HG02840 (cell line): ENCODE measurements around the gene IRF7.
"Not testable (repeated sequence)": the region's sequence is repeated elsewhere in the genome, so short reads cannot be mapped to it uniquely, and the experiment has no call there.

Experiments used
- ATAC-seq: cut with Tn5 transposase; IDR thresholded peaks from one replicate; pipeline ENCODE4 v1.9.1; 2021; ENCODE audit warnings: mild to moderate bottlenecking, moderate library complexity, moderate number of reproducible peaks; ENCODE audit not compliant: unreplicated experiment, low FRiP score

IRF7 gene

DNA sequence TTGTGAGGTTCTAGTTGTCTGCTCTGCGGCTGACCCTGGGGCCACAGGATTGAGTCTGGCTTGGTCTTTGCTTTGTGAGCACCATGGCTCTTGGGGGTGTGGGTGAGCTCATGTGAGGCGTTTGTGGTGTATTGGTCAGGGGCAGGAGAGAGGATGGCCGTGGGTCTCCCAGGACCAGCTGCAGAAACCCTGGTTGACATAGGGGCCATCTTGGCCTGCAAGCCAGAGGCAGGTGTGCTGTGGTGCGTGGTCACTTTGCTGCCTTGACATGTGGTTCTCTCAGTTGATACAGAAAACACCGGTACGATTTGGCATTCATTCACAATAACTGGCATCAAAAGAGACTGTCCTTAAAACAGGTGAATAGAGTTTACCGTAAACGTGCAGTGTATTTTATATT lies 28.2 kb downstream of the IRF7 start:
- ATAC-seq, result no peak

DNA sequence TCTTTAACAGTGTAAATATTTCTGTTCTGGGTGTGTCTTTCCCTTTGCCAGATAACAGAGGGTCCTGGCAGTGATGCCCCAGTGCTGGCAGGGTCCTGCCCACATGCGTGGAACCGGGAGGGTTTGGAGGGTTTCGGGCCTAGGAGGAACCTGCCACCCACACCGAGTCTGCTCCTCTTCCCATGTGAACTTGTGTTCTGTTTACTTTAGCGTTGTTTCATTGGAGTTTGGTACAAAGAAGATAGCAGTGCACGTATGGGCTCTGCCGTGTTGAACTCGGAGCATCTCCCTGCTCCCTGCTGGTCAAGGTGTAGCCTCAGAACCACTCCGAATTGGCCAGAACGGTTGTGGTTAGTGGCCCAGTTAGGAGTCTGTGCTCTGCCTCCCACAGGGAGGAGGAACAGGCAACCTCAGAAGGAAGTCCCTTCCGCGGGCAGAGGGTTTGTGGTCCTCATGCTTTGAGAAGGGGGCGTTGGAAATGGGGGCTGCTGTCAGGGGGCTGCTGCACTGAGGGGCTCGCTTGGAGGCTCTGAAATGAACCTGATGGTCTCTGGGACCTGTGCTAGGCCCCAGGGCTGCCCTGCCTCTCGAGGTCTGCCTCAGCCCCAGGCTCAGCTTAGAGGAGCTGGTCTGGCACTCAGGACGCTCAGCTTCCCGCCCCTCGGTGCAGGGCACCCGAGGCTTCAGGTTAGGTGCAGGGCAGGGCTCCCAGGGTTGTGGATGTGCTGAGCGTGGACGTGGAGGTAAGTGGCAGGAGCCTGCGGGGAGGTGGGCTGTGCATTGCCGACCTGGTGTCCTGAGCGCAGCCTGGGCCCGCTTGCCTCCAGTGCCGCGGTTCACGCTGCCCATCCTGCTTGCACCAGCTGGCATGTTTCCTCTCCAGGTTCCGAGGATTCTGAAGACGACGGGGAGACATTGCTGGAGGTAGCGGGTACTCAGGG lies 29.1 kb downstream of the IRF7 start:
- ATAC-seq, result no peak

DNA sequence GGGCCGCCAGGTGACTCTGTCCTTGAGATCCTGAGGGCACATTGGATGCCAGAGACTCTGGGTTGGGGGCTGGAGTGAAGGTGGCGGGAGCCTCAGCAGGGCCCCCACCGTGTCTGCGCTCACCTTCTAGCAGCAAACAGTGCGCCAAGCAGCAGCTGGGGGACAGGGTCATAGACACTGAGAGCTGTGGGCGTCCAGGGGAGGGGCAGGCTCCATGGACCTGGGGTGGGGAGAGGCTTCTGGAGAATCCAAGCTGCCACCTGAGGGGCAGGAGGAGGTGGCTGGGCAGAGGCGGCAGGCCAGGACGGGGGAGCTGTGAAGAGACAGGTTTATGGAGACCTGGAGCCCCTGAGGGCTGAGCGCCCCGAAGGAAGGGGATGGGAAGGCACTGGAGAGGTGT lies 31.5 kb downstream of the IRF7 start:
- no peak for ATAC-seq

DNA sequence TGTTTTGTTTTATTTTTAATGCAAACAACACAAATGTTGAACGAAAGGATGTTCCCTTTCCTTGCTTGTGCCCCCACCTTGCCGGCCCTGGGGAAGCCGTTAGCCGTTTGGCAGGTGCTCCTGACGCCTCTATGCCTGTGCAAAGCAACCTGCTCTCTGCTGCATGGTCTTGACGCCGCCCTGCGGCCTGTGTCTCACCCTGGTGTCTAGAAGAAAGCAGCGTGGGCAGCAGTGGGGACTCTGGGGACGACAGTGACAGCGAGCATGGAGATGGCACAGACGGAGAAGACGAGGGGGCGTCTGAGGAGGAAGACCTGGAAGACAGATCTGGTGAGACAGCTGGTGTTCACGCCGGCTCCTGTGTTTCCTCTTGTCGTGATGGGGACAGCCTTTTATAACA lies 34.0 kb downstream of the IRF7 start:
- ATAC-seq, result no peak

DNA sequence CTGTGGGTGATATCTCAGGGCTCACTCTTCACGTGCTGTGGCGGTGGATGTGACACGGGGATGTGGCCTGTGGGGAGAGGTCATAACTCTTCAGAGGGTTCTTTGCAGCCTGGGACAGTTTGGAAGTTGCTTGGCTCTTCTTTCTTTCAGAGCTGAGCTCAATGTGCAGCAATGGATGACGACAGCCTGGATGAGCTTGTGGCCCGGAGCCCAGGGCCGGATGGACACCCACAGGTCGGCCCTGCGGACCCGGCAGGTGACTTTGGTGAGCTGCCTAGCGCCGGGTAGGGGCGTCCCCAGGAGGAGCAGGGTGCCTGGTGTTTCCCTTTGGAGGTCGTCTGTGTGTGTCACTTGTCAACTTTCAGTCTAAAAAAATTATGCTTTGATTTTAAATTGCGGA lies 34.4 kb downstream of the IRF7 start:
- ATAC-seq, result no peak

DNA sequence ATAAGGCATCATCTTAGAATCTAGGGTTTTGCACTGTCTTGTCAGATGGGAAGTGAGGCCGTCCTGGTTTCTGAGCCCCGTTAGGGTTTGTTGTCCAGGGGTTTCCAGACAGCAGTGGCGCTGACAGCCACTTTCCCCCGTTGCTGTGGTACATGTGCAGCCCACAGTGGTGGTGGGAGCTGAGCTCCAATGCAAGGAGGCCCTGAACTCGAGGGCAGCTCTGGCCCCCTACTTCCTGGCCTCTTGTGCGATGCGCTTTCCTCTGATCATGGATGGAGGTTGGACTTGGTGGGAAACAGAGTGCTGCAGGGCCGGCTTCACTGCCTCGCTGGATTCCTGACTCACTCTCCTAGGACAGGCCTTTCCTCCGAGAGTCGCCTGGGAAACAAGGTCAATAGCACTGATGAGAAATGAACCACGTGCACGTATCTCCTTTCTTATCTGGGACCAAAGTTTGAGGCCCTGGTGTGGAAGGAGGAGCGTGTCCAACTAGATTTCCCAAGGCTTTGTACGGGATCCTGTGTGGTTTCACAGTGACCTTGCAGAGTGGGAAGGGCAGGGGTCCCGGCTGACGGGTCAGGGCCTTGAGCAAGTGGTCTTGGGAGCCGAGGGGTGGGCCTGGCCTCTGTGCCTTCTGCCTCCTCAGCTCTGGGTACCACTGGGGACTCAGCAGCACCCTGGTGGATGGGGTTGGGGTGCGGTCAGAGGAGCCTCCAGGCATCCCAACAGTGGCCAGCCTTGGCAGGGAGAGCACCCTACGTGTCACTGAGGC lies 35.7 kb downstream of the IRF7 start:
- ATAC-seq, result no peak

DNA sequence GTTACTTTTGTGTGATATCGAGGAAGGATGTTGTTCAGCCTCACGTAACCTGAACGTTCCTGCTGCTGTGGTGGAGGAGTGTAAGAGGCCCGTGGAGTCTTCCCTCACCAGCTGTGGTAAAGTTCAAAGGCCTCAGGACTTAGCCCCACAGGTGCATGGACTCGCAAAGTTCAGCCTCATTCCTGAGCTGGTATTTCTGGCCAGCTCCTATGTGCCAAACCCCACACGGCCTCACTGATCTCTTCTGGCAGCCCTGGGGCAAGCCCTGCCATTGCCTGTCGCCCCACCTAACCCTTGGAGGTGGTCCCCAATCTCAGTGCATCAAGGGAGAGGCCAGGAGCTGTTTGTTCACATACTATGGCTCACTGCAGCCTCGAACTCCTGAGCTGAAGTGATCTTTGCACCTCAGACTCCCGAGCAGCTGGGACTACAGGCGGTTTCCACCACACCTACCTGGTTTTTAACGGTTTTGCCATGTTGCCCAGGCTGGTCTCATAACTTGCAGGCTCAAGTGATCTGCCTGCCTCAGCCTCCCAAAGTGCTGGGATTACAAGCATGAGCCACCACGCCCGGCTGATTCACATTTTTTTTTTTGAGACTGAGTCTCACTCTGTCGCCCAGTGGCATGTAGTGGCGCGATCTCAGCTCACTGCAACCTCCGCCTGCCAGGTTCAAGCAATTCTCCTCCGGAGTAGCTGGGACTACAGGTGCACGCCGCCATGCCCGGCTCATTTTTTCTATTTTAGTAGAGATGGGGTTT lies 37.3 kb downstream of the IRF7 start:
- no peak for ATAC-seq

DNA sequence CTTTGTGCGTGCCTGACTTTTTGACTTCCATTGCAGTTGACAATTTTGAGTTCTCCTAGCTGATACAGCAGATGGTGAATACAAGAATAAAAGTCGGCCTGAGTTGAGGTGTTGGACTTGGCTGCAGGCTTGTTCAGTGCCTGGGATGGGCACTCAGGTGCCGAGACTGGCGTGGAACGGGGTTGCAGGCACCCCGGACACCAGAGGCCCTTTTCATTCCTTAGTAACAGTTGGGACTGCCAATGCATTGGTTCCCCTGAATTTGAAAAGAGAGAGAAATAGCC lies 38.2 kb downstream of the IRF7 start:
- ATAC-seq, result no peak

DNA sequence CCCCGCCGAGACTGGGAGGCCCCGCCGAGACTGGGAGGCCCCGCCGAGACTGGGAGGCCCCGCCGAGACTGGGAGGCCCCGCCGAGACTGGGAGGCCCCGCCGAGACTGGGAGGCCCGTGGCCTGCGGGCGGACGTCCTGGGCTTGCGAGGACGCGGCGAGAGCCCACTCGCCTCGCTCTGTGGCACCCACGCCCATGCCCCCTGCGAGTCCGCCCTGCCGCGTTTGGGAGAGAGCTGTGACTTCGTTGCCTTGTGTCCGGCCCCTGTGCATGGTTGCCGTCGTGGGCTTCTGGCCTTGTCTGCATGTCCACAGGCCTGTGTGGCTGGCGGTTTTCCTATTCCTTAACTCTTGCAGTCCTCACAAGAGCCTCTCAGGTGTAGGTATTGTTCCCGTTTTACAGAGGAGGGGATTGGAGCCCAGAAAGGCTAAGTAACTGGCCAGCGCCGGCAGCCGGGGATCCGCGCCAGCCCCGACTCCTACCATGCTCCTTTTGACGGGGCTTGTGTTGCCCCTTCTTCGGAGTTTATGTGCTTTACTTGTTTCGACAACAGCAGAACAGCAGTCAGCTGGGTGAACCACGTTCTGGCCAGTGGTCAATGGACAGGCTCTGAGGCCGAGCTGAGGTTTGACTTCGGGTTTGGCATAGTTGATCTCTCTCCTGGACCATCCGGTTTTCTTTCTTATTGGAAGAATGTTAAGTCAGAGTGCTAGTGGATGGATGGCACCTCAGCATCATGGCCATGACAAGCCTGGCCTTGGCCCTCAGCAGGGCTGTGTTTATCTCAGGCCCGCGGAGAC lies 38.7 kb downstream of the IRF7 start:
- ATAC-seq, result no peak

DNA sequence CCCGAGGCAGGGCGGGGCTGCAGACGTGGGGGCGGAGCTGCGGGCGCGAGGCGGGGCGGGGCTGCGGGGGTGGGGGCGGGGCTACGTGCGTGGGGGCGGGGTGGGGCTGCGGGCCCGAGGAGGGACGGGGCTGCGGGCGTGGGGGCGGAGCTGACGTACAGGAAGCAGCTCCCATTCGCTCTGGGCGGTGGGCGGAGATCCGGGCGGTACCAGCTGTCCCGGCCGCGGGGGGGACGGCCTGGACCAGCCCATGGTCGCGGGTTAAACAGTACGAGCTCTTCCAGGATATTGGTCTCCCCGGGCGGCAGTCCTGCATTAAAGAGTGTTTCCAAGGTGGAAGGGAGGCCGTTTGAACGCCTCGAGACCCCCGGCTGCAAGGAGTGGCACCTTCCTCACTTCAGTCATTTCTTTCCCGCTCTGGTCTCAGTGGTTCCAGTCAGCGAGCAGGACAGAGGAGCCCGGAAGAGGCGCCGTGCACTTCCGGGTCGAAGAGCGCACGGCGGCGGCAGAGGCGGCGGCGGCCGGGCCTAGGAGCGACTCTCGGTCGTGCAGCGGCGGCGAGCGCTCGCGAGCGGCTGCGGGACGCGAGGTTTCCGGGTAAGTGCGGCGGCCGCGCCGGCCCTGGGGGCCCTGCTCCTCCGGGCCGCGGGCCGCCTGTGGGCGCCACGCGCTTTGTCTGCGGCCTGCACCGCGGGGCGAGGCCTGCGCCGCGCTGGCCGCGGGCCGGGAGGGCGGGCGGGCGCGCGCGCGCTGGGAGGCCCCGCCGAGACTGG lies 39.6 kb downstream of the IRF7 start, which contains the start of gene PHRF1:
Gene PHRF1 (plus strand): TSS at position 475 of the 773 bp plus-strand sequence. CDS start 5,043 bp downstream, outside the sequence.
- ATAC-seq, result peak; percentile 85

DNA sequence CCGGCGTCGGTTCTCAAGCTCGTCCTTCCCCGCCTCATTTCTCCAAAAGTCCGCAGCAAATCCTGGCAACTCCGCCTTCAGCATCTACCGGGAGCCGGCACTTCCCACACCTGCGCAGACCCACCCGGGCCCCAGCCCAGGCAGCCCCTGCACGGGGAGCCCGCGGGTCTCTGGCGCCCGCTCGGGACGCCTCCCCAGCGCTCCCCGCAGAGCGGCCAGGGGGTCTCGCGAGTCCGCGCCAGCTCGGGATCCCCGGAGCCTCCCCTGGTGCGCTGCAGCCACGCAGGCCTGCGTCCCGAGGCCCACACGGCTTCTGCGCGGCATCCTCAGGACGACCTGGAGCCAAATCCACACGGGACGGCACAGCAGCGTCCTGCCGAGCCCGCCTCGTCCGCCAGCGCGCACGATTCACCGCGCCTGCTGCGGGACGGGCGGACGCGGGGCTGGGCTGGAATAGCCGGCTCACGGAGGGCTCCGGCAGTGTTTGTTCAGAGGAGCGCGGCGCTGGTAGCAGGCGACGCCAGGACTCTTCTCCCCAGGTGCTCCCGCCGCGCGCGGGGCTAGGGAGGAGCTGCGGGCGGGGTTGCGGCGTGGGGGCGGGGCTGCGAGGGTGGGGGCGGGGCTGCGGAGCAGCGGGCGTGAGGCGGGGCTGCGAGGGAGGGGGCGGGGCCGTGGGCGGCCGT lies 40.3 kb downstream of the IRF7 start:
- no peak for ATAC-seq

DNA sequence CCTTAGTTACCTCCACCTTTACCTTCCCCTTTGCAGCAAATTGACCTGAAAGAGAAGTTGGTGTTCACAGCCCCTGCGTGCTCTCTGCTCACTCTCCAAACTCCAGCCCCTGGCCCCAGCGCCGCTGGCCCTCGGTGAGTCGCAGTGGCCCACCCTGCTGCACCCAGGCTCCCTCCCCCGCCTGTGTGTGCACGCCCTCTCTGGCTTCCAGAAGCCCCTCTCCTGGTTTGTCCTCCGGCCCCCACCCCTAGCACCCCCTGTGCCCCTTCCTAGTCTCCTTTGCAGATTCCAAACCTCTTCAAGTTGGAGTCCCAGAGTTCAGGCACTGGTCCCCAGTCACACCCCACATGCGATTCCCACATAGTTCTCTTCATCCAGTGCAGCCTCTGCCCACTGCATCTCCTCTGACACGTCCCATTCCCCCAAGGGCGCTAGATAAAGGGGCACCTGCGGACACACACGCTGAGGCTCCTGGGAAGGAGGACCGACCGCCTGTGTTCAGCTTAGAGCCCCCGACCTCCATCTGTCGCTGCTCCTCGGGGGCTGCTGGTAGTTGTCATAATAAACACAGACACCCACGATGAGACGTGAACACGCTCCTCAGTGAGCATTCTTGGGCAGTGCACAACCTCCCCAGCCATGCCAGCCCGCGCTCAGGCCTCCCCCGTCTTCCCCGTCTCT lies 41.0 kb downstream of the IRF7 start:
- no peak for ATAC-seq

DNA sequence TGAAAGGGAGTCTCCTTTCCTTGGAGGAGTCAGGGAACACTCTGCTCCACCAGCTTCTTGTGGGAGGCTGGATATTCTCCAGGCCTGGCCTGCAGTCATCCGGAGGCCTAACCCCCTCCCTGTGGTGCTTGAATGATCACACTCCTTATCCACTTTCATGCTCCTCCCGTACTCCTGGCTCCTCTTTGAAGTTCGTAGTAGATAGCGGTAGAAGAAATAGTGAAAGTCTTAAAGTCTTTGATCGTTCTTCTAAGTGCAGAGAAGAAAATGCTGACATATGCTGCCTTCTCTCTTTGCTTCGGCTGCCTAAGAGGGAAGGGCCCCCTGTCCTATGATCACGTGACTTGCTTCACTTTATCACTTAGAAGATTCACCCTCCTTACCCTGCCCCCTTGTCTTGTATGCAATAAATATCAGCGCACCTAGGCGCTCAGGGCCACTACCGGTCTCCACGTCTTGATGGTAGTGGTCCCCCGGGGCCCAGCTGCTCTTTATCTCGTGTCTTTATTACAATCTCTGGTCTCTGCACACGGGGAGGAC lies 41.6 kb downstream of the IRF7 start:
- ATAC-seq, result not testable (repeated sequence)

DNA sequence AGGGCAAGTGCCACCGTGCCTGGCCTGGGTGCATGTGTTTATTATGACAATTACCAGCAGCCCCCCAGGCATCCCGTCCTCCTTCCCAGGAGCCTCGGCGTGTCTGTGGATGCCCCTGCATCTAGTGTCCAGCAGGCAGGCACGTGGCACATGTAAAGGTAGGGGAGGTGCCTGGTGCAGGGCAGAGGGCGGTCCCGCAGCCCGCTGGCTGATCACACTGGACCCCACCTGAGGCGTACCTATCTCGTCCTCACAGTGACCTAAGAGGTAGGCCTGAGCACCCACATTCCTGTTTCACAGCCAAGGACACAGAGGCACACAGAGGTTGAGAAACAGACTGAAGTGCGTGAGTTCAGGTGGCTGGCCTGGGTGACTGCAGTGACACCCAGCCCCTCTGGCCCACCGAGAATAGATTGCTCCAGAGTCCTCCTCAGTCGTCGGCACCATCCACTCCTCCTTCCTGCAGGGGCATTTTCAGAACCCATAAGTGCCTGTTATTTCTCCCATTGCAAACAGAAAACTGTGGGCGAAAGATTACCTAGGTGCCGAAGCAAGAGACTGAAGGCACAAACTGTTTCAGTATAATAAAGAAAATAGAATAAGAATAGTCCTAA lies 42.5 kb downstream of the IRF7 start:
- no peak for ATAC-seq

DNA sequence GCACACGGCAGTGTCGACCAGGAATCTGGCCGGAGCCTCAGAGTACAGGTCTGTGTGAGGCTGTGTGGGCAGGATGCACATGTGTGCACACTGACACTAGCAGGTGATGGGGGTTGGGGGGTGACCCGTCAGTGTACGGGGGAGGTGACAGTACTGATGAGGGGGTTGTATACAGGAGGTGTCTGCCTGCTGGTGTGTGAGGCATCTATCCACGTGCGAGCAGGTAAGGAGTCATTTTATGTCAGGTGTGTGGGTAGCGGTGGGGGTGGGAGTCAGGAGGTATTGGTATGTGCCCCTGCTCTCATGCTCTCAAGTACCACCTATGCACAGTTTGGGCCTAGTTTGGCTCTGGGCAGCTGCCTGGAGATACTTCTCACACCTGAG lies 44.0 kb downstream of the IRF7 start:
- ATAC-seq, result no peak

DNA sequence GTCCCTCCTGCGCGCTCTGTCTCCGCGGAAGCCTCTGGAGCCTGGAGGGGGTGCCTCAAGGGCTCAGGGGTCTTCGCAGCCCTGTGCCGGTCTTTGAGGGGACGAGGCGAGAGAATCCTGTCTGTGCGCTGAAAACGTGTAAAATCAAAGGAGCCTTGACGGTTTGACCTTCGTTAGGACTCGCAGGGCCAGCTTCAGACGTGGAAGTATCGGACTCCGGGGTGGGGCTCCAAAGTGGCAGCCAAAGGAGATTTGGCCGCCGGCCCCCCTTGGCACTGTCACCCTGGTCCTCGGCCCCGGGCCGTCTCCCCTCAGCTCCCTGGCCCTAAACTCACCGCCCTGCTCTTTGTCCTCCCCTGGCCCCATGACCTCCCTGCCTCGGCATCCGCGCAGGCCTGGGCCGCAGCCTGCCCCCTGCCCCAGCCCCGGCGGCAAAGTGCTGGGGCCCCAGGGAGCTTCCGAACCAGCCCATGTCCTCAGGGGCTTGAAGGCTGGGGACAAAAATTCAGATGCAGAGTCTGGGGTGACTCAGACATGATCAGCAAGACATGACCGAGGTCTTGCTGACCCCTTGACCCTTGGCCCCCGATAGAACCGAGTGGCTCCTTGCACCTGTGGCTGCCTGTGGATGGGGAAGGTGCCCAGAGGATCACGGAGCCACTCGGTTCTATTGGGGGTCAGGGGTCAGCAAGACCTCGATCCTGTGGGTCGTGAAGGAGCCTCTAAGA lies 46.4 kb downstream of the IRF7 start:
- ATAC-seq, result no peak
